ENCODE measurements around the gene OGN. TPM values are rescaled to one million over a fixed set of nuclear protein-coding genes. Genes with fewer than 3 reads are reported as not detected.

Gene OGN
- total and polyA plus RNA-seq, 2 of the 4 experiments (the other 2 are of a cell fraction): under 0.01 to 0.10 TPM

DNA sequence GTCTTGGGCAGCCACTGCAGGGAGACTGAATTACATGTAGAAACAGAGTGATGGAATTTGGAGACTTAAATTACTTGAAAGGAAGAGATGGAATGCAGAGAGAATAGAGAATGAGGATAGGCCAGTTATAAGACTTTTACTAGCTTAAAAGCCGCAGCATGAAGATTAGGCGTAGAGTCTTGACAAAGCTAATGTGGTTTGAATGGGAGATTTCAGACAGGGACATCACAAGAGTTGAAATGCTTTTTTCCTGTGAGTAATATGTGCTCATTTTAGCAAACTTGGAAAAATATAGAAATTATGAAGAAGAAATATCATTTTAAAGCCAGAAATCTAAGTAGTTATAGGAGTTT lies 71.1 kb downstream of the OGN start:
- H3K36me3 ChIP-seq (ENCODE audit: control insufficient read depth, insufficient read depth, low read length): no peaks in the 10 kb centered on the region
- no peak overlapping the region for H3K4ac ChIP-seq (ENCODE audit: low read depth, low read length)
- no peak overlapping the region for H3K23ac ChIP-seq (ENCODE audit: low read depth, low read length)
- H3K18ac ChIP-seq (ENCODE audit: low read depth, low read length): no peak overlapping the region
- no peak overlapping the region for H2AK9ac ChIP-seq (replicated peaks; ENCODE audit: low read depth, low read length, poor library complexity)
- ChIA-PET CTCF (interaction anchor here (1.3 kb wide), 1 partner anchor 10 kb away, joined by 4 read pairs; no protein-coding TSS in a partner anchor), POLR2A (ENCODE audit: unreplicated experiment) (no interaction called here)
- peaks cover 0 to 3% of the 10 kb centered on the region in 2 experiments; a peak in 1 of 4 replicates for H3K79me1 ChIP-seq (ENCODE audit: low read depth in 1 of 2, low read length in 2 of 2)
- no peak overlapping the region for H4K5ac ChIP-seq (ENCODE audit: low read depth, low read length)
- no peak overlapping the region for H3K4me3 ChIP-seq (ENCODE audit: insufficient read depth, low read depth, low read length)
- H2BK15ac ChIP-seq (ENCODE audit: low read depth, low read length): no peak overlapping the region
- H3K27ac ChIP-seq (ENCODE audit: insufficient read depth, low read length): no peak overlapping the region; the same call in 1 of the 2 replicates
- H2AFZ ChIP-seq (replicated peaks; ENCODE audit: low read length, poor library complexity): no peak overlapping the region
- H3K56ac ChIP-seq (ENCODE audit: extremely low read depth, insufficient read depth, low read length): no peak overlapping the region
- no TSS peak for BruUV-seq (replicated peaks)
- H2BK5ac ChIP-seq (ENCODE audit: low read depth, low read length, poor library complexity, severe bottlenecking): no peak overlapping the region
- no peak overlapping the region for H2BK20ac ChIP-seq (ENCODE audit: low read depth, low read length)
- H3K14ac ChIP-seq (replicated peaks; ENCODE audit: low read depth, low read length): no peak overlapping the region
- H3K4me2 ChIP-seq (ENCODE audit: low read depth, low read length): no peak overlapping the region
- intact Hi-C loops (cut with micrococcal nuclease): no loop called here
- ATAC-seq (ENCODE audit: low read depth) (no peak), DNase-seq (no peak)
- H4K91ac ChIP-seq (ENCODE audit: insufficient read depth, low read depth, low read length): no peak overlapping the region
- no peak overlapping the region for H2AK5ac ChIP-seq (ENCODE audit: low read depth, low read length)
- WGBS, 2 experiments (ENCODE audit: extremely low coverage in 2 of 2, insufficient read length in 1 of 2): 88% methylated on average over 2 of the region's 2 CpGs; no CpG with 5 or more reads in 1 of the 2 experiments
- in situ Hi-C loops (cut with MboI; ENCODE audit: low sequenced_read_pairs): loop anchor here (5.0 to 25.0 kb wide), 2 partner anchors 104 to 454 kb away; no protein-coding TSS in a partner anchor
- H4K8ac ChIP-seq (ENCODE audit: low read depth in 2 of 2, low read length in 2 of 2): no peak overlapping the region
- no peak overlapping the region for H2BK120ac ChIP-seq (ENCODE audit: low read depth, low read length)
- dilution Hi-C loops (cut with HindIII; ENCODE audit: low sequenced_read_pairs, unreplicated experiment): no loop called here
- no peaks in the 10 kb centered on the region for H3K9me1 ChIP-seq (ENCODE audit: insufficient read depth, low read length)
- no peaks in the 10 kb centered on the region for H3K9me3 ChIP-seq (ENCODE audit: control insufficient read depth, insufficient read depth, low read length)
- H3K27me3 ChIP-seq (ENCODE audit: control insufficient read depth, insufficient read depth, low read length): no peaks in the 10 kb centered on the region
- no peaks in the 10 kb centered on the region for H4K20me1 ChIP-seq (ENCODE audit: insufficient read depth, low read length)
- TF ChIP-seq BHLHE40 (IDR thresholded peaks at IDR 0.05; ENCODE audit: low read depth, low read length): no peak
- no peak for TF ChIP-seq CEBPB (IDR thresholded peaks at IDR 0.05; ENCODE audit: low read depth, low read length)
- TF ChIP-seq, protein P1, sequence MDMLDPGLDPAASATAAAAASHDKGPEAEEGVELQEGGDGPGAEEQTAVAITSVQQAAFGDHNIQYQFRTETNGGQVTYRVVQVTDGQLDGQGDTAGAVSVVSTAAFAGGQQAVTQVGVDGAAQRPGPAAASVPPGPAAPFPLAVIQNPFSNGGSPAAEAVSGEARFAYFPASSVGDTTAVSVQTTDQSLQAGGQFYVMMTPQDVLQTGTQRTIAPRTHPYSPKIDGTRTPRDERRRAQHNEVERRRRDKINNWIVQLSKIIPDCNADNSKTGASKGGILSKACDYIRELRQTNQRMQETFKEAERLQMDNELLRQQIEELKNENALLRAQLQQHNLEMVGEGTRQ (IDR thresholded peaks at IDR 0.05; ENCODE audit: low read depth, low read length): no peak
- no peak for TF ChIP-seq MAZ (IDR thresholded peaks at IDR 0.05; ENCODE audit: borderline replicate concordance, low read depth, low read length)
- no peak for TF ChIP-seq NFE2L2 (IDR thresholded peaks at IDR 0.05; ENCODE audit: low read depth, low read length)
- TF ChIP-seq RCOR1 (IDR thresholded peaks at IDR 0.05; ENCODE audit: insufficient replicate concordance, low read length): no peak
- no peak for TF ChIP-seq MAFK (IDR thresholded peaks at IDR 0.05; ENCODE audit: low read depth, low read length)
- TF ChIP-seq SMC3 (IDR thresholded peaks at IDR 0.05; ENCODE audit: low read depth, low read length): no peak
- TF ChIP-seq, protein P2, sequence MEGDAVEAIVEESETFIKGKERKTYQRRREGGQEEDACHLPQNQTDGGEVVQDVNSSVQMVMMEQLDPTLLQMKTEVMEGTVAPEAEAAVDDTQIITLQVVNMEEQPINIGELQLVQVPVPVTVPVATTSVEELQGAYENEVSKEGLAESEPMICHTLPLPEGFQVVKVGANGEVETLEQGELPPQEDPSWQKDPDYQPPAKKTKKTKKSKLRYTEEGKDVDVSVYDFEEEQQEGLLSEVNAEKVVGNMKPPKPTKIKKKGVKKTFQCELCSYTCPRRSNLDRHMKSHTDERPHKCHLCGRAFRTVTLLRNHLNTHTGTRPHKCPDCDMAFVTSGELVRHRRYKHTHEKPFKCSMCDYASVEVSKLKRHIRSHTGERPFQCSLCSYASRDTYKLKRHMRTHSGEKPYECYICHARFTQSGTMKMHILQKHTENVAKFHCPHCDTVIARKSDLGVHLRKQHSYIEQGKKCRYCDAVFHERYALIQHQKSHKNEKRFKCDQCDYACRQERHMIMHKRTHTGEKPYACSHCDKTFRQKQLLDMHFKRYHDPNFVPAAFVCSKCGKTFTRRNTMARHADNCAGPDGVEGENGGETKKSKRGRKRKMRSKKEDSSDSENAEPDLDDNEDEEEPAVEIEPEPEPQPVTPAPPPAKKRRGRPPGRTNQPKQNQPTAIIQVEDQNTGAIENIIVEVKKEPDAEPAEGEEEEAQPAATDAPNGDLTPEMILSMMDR (conservative IDR thresholded peaks at IDR 0.05; ENCODE audit: low read depth, low read length): no peak
- TF ChIP-seq MXI1 (IDR thresholded peaks at IDR 0.05; ENCODE audit: borderline replicate concordance, low read depth, low read length): no peak
- H3K9ac ChIP-seq (ENCODE audit: low read depth, low read length): no peak overlapping the region
- H3K4me1 ChIP-seq (ENCODE audit: control insufficient read depth, insufficient read depth, low read length): no peaks in the 10 kb centered on the region; the same call in 1 of the 2 replicates
